MCF 10A (cell line): ENCODE results near the gene CYP26B1. TPM values are rescaled to one million over a fixed set of nuclear protein-coding genes. Genes with fewer than 3 reads are reported as not detected.

Experiments
- Bru-seq: library from RNA; stranded (reverse); fragments of 400-500 nt; gene quantifications from one replicate; lab custom pipeline; 2021; lab: Mats Ljungman, UMichigan
- BruChase-seq, 2 experiments: library from RNA; stranded (reverse); fragments of 400-500 nt; gene quantifications; one replicate each; lab custom pipeline; 2021; lab: Mats Ljungman, UMichigan
- BruUV-seq: library from RNA; stranded (reverse); fragments of 400-500 nt; replicated peaks from 2 replicates; lab custom pipeline; 2021; lab: Mats Ljungman, UMichigan
- CTCF ChIA-PET: fragments of 300-600 bp; sonication (Branson Sonifier 250); formaldehyde crosslinking; extraction: SDS; loops from one replicate; lab custom pipeline; 2021; ENCODE audit warnings: antibody characterized with exemption, inconsistent platforms; lab: Yijun Ruan, JAX
- POLR2A ChIA-PET: fragments of 300-600, 350-650 bp; sonication (Branson Sonifier 250); formaldehyde crosslinking; extraction: SDS; loops from one replicate; lab custom pipeline; 2020; ENCODE audit warnings: antibody characterized with exemption, inconsistent platforms; lab: Yijun Ruan, JAX
- DNase-seq: peaks from one replicate; pipeline ENCODE4 v3.0.0-alpha.2; 2018; ENCODE audit not compliant: unreplicated experiment
- H3K27ac Mint-ChIP-seq: one replicate; pipeline ENCODE4 v1.8.0; 2022; ENCODE audit warnings: mild to moderate bottlenecking, low read depth, mixed read lengths; ENCODE audit not compliant: unreplicated experiment
- H3K27me3 Mint-ChIP-seq: one replicate; pipeline ENCODE4 v1.8.0; 2022; ENCODE audit warnings: mixed read lengths; ENCODE audit not compliant: insufficient read depth, unreplicated experiment
- H3K36me3 Mint-ChIP-seq: one replicate; pipeline ENCODE4 v1.8.0; 2022; ENCODE audit warnings: mild to moderate bottlenecking, moderate library complexity, mixed read lengths; ENCODE audit not compliant: insufficient read depth, unreplicated experiment
- H3K4me1 Mint-ChIP-seq: one replicate; pipeline ENCODE4 v1.8.0; 2022; ENCODE audit warnings: mixed read lengths; ENCODE audit not compliant: insufficient read depth, unreplicated experiment
- H3K4me3 Mint-ChIP-seq: one replicate; pipeline ENCODE4 v1.8.0; 2022; ENCODE audit warnings: mild to moderate bottlenecking, moderate library complexity, mixed read lengths; ENCODE audit not compliant: unreplicated experiment
- H3K9me3 Mint-ChIP-seq: one replicate; pipeline ENCODE4 v1.8.0; 2022; ENCODE audit warnings: mixed read lengths; ENCODE audit not compliant: unreplicated experiment
- intact Hi-C: fragments of 100-400 bp; cut with micrococcal nuclease; formaldehyde crosslinking; loops from 2 replicates; pipeline ENCODE4 v1.14.1; 2022
- long read RNA-seq: library from polyadenylated mRNA; stranded (forward); transcript quantifications from one replicate; pipeline ENCODE4 v2.0.0, GENCODE V29; 2022
- total RNA-seq: library from RNA; stranded (reverse); gene quantifications from 2 replicates; pipeline ENCODE4 v1.2.3, GENCODE V29; 2022
- TF ChIP-seq, protein P1 (sequence below): fragments of 200-600 bp; IDR thresholded peaks from one replicate; pipeline ENCODE4 v1.8.0; 2022; ENCODE audit warnings: antibody characterized with exemption, mild to moderate bottlenecking; ENCODE audit not compliant: unreplicated experiment

The CYP26B1 gene
- 14.1 and 16.9 TPM in 2 replicates for total RNA-seq
- Bru-seq, nascent RNA = percentile 42 among the genes with signal in this experiment
- BruChase-seq, experiment 1, labeled RNA remaining after a 6-hour chase = percentile 74 among the genes with signal in this experiment
- percentile 56 among the genes with signal in this experiment for BruChase-seq, experiment 2, labeled RNA remaining after a 2-hour chase
- long read RNA-seq, partial matches to known transcripts = 1 of 5 reads
- long read RNA-seq, other reads (novel, unspliced or antisense) = 4 of 5 reads

- peaks cover 36% of the 10 kb centered on the region for H3K27me3 Mint-ChIP-seq
- H3K4me3 Mint-ChIP-seq = peak within 1 kb of the TSS; percentile 79
- POLR2A ChIA-PET = interaction anchor here (0.6 to 1.8 kb wide), 4 partner anchors 223 to 469 kb away, joined by 3 to 5 read pairs (median 4); no protein-coding TSS in a partner anchor
- H3K27ac Mint-ChIP-seq = no peak within 1 kb of the TSS
- no peaks in the 10 kb centered on the region for H3K9me3 Mint-ChIP-seq
- H3K36me3 Mint-ChIP-seq = no peaks in the 10 kb centered on the region
- CTCF ChIA-PET = interaction anchor here (0.7 to 6.0 kb wide), 5 partner anchors 13 to 740 kb away, joined by 3 to 204 read pairs (median 5); partner anchors contain the start of gene SPR
- DNase-seq = no peak
- peaks cover 27% of the 10 kb centered on the region for H3K4me1 Mint-ChIP-seq
- intact Hi-C loops = loop anchor here (5.0 kb wide), 2 partner anchors 265 to 535 kb away; no protein-coding TSS in a partner anchor
- BruUV-seq = no TSS peak
- TF ChIP-seq, protein P1, sequence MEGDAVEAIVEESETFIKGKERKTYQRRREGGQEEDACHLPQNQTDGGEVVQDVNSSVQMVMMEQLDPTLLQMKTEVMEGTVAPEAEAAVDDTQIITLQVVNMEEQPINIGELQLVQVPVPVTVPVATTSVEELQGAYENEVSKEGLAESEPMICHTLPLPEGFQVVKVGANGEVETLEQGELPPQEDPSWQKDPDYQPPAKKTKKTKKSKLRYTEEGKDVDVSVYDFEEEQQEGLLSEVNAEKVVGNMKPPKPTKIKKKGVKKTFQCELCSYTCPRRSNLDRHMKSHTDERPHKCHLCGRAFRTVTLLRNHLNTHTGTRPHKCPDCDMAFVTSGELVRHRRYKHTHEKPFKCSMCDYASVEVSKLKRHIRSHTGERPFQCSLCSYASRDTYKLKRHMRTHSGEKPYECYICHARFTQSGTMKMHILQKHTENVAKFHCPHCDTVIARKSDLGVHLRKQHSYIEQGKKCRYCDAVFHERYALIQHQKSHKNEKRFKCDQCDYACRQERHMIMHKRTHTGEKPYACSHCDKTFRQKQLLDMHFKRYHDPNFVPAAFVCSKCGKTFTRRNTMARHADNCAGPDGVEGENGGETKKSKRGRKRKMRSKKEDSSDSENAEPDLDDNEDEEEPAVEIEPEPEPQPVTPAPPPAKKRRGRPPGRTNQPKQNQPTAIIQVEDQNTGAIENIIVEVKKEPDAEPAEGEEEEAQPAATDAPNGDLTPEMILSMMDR = no peak
Observed at GRCh38 chr2:72147303-72147971, at the start of gene CYP26B1. Gene CYP26B1, minus strand, starts transcription at chr2:72147862. Its CDS starts 28 bp downstream, at chr2:72147834.

DNA sequence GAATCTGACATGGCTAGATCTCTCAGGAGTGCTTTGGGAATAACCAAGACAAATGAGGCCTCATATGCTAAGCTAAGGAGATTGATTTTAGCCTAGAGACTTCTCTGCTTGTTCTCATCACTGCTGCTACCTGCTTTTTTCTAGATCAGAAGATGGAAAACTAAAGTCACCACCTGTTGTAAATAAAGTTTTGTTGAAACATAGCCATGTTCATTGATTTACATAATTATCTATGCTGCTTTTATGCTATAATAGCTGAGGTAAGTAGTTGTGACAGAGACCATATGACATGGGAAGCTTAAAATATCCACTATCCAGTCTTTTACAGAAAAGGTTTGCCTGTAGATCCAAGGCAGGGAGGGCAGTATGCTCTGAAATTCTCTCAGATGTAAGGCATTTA is 46.1 kb upstream of the CYP26B1 start:
- Mint-ChIP-seq H3K4me1 (peaks cover 2% of the 10 kb centered on the region), H3K4me3 (no peak overlapping the region), H3K36me3 (no peaks in the 10 kb centered on the region), H3K27ac (no peak overlapping the region), H3K9me3 (no peaks in the 10 kb centered on the region), H3K27me3 (no peaks in the 10 kb centered on the region)
- CTCF ChIA-PET = interaction anchor here (0.6 kb wide), 1 partner anchor 1166 kb away, joined by 3 read pairs; no protein-coding TSS in a partner anchor
- intact Hi-C loops = no loop called here
- no TSS peak for BruUV-seq
- DNase-seq = no peak
- TF ChIP-seq, protein P1 = no peak
- POLR2A ChIA-PET = no interaction called here

DNA sequence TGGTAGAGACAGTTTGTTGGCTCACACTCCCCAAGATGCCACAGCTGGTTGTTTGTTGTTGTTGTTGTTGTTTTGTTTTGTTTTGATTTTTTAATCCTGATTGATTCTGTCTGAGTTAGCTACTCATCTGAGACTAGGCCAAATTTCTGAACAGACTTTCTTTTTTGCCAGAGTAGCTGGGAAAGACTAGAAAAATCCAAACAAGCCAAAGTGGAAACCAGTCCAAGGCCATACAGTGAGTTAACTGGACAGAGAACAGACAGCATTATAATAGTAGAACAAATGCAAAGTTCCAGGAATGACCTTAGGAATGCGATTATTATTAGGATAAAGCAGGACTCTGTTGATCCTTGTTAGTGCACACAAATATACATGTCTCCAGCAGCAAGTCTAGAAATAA is 43.8 kb upstream of the CYP26B1 start:
- POLR2A ChIA-PET = interaction anchor here (0.6 kb wide), 1 partner anchor 295 kb away, joined by 3 read pairs; no protein-coding TSS in a partner anchor
- no peaks in the 10 kb centered on the region for H3K36me3 Mint-ChIP-seq
- H3K27me3 Mint-ChIP-seq = no peaks in the 10 kb centered on the region
- TF ChIP-seq, protein P1 = no peak
- no peak overlapping the region for H3K27ac Mint-ChIP-seq
- no peak for DNase-seq
- no TSS peak for BruUV-seq
- CTCF ChIA-PET = interaction anchor here (0.6 kb wide), 1 partner anchor 453 kb away, joined by 3 read pairs; no protein-coding TSS in a partner anchor
- H3K4me1 Mint-ChIP-seq = no peaks in the 10 kb centered on the region
- intact Hi-C loops = no loop called here
- no peaks in the 10 kb centered on the region for H3K9me3 Mint-ChIP-seq
- H3K4me3 Mint-ChIP-seq = no peak overlapping the region

DNA sequence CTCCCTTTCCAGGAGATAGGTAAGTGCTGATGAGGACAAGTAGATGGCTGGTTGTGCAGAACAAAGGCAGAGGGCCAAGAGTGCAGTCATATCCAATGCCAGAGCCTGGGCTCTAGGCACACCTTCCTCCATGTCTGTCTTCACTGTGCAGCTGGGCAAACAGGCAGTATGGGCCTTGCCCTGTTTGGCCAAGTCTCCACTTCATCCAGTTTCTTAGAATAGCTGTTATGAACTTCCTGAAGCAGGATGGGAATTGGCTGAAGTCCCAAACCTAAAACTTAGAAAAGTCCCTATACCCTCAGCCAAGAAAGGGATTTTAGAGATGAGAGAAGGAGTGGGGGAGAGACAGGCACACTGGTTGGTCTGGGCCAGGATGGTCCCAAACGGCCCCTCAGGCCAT is 37.5 kb upstream of the CYP26B1 start:
- H3K4me3 Mint-ChIP-seq = no peak overlapping the region
- ChIA-PET CTCF (interaction anchor here (1.3 kb wide), 1 partner anchor 10 kb away, joined by 4 read pairs; no protein-coding TSS in a partner anchor), POLR2A (no interaction called here)
- TF ChIP-seq, protein P1 = no peak
- no peaks in the 10 kb centered on the region for H3K27me3 Mint-ChIP-seq
- intact Hi-C loops = no loop called here
- no TSS peak for BruUV-seq
- no peak overlapping the region for H3K27ac Mint-ChIP-seq
- peak; percentile 6 for DNase-seq
- peaks cover 8% of the 10 kb centered on the region for H3K4me1 Mint-ChIP-seq
- H3K9me3 Mint-ChIP-seq = no peaks in the 10 kb centered on the region
- no peaks in the 10 kb centered on the region for H3K36me3 Mint-ChIP-seq
